GM15510 (cell line): ENCODE measurements around the gene PYGL.

Source experiments
- POLR2A ChIP-seq: IDR thresholded peaks from 3 replicates; pipeline ENCODE4 v1.6.1; 2011; ENCODE audit warnings: borderline replicate concordance; ENCODE audit not compliant: insufficient read length; ENCODE audit errors: extremely low read depth

The PYGL gene

DNA sequence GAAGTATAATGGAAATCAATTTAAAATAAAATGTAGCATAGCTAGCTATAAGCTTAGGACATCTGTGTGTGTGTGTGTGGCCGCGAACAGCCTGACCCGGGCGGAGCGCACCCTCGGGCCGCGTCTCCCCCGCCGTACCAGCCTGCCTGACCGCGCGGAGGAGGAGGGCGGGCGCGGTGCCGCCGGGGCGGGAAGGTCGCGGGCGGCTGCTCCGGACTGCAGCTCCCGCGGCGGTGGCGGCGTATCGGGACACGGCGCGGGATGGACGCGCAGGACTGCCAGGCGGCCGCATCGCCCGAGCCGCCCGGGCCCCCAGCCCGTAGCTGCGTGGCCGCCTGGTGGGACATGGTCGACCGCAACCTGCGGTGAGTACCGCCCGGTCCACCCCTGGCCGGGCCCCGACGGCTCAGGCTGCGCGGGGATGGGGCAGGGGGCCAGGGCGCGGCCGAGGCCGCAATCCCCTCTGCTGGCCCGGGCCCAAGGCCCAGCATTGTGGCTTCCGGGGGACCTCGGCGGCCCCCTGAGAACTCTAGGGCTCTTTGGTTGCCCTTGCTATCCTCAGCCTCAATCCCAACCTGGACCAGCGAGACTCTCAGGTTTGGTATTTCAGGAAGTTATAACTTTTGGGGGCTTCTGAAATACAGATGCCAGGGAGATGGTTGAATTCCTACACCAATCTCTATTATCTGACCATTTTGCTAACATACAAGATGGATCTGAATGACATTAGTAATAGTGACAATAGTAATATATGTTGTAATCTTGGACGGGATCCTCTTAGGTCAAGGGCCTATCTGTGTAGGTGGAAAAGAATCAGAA, 72.2 kb downstream of the PYGL start, which contains the start of gene ABHD12B:
TSS of gene ABHD12B (plus strand) at position 140 of the 819 bp plus-strand sequence. CDS start at position 262, 122 bp downstream.
- TF ChIP-seq POLR2A, result no peak

DNA sequence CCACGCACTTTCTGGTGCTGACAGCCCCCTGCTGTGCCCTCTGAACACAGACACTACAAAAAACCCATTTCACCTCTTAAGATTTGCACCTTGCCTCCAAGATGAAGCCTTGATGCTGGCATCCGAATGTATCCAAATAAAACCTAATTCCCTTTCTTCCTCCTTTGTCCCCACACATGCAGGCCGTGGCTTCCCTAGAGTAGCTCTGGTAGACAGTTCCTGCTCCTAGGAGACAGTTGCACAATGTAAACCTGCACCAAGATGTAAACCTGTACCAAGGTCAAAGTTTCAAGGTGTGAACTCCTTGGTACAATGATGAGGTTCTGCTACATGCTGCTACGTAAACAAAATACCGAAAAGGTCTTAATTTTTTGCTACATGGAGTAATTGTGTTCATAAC, 73.1 kb downstream of the PYGL start:
- no peak for TF ChIP-seq POLR2A

DNA sequence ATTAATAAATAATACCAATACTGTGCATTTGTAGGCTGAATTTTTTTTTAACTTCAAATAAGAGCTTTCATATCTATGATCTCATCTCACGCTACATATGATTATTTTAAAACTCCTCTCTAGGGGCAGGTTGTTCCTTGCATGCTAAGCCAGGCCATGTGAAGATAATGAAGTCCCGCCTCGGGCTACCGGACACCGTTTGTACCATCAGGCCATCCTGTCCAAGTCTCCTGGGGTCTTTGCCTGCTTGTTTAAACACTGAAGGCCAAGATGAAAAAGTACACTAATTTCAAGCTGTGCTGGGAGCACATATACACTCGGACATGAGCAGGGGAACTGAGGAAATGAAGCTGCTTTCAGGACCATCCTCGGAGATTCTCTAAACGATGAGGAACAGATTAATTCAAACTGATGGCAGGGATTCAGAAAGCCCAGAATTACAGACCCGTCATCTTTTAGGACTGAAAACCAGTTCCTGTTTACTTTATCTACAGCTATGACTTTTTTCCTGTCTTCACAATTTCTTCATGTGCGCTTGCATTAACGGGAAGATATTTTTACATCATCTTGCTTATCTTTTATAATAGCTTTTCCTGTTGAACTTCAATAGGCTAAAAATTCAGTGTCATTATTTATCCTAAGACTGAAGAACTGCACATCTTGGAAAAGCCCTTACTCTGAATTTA, 78.7 kb downstream of the PYGL start:
- TF ChIP-seq POLR2A, result no peak

DNA sequence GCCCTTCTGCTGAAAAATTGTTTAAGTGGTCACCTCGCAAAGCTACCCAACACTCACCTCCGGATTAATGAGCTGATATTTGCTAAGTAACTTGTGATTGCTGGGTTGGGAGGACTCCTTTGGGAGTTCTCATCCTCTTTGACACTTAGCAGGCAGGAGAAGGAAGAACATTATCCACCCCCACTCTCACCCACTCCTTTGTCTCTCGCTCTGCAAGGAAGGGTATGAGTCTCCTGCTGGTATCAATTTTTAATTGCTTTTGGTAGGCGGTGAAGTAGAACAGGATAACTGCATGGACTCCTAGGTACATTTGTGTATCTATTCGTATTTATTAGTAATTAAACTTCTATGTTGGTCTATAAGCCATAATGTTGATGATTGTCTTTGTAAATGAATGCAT, 79.3 kb downstream of the PYGL start:
- TF ChIP-seq POLR2A, result no peak

DNA sequence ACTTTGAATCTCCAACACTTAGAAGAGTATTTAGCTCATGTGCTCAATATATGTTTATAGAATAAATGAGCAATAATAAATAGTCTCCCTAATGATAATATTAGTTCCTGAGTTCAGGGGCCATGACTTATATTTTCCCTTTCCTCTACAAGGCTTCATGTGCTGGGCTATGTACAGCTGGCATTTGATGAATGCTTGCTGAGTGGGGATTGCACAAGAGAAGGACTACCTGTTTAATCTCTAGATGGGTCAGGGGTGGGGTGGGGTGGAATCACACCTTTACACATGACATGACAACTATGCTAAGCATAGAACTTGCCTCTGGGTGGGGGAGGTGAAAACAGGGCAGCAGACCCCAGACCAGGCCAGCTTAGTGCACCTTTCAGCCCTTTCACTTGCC, 80.0 kb downstream of the PYGL start:
- TF ChIP-seq POLR2A, result no peak

DNA sequence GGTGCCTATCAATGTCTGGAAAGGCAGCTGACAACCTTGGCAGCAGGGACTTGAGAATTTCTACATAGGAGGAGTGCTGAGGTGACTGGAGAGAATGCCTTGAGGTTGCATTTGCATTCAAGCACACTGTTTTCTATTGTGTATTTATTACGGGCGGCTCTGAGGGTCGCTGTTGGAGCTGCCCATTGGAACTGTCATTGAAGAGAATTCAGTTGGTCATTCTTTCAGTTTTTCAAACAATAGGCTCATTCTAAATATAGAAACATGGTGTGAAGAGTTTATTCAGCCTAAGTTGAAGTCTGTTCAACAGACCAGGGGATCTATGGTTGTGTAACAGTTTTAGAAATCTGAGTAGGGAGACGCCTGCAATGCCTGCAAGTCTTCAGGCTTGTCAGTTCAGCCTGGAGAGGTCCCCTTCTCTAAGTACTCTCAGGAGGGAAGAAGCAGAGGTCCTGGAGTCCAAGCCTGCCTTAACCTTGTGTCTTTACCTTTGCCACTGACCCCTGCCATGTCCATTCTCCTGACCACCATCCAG, 82.2 kb downstream of the PYGL start:
- no peak for TF ChIP-seq POLR2A

DNA sequence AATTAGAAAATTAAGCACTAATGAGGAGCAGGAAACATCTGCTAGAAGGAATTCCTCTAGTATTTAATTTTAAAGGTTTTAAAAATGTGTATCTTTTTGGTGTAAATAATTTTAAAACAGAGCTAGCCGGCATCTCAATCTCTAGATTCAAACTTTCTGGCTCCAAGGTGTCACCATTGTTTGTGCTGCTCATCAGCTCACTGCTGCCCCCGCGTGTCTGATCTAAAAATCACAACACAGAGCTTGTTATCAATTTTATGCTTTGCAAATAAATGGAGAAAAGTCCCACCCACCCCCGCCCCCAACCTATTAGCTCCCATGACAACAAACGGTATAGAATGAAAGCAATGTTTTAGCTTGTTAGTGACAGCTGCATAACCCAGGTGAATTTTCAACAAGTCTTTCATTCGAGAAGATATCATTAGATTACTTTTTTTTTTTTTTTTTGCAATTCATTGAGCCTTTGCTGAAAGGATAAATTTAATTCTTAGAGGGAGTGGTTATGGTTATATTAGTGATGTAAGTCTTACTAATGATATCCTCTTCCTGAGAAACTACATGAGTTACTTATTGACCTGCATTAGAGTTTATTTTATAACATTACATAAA, 83.7 kb downstream of the PYGL start:
- no peak for TF ChIP-seq POLR2A

DNA sequence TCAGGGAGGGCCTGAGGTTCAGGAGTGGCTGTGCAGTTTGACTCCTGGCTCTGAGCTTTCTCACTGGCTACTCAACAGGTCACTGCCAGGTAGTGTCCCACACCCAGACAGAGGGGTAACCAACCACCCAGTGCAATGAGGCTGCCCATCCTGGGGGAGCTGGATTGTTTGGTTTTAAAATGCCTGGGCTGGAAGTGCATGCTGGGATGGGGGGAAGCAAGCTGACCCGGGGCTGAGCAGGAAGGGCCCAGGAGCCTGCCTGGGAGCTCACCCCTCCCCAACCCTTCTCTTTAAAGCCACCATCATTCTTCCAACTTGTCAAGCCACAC, 85.0 kb downstream of the PYGL start:
- TF ChIP-seq POLR2A, result no peak

DNA sequence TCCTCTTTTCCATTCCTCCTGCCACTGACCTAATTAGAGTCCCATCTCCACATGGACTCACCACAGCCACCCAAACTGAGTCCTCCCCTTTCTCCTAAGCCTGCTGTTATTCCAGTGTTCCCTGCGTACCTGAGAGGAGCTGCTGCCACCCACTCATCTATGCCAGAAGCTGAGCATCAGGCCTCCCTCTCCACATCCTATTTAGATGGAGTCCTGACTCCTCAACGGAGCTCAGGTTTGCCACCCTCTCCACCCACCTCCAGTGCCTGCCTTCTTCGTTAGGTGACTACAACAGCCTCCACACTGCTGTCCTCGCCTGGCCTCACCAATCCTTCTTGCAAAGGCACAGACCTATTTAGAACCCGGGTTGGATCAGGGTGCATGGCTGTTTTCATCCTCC, 87.6 kb downstream of the PYGL start:
- no peak for TF ChIP-seq POLR2A

DNA sequence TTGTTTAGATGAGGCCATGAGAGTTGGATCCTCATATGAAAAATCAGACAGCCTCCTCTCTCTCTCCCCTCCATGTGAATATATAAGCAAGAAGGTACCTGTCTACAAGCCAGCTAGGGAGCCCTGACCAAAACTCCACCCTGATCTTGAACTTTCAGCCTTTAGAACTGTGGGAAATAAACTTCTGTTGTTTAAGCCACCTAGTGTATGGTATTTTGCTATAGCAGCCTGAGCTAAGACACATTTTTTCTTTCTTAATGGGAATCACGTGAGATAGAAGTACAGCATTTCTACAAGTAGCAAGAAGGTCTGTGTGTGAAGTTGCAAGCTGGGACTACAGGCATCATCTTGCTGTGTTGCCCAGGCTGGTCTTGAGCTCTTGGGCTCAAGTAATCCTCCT, 88.7 kb downstream of the PYGL start:
- no peak for TF ChIP-seq POLR2A
